Skeletal muscle satellite cell (primary cell): ENCODE measurements around the gene CYP4F8.
"Not testable (repeated sequence)": the region's sequence is repeated elsewhere in the genome, so short reads cannot be mapped to it uniquely, and the experiment has no call there.

ENCODE experiments used
- H3K27me3 ChIP-seq: 2 replicates; pipeline ENCODE4 v1.7.0; 2013; ENCODE audit warnings: low read length; ENCODE audit not compliant: control insufficient read depth, insufficient read depth
- H3K36me3 ChIP-seq: 2 replicates; pipeline ENCODE4 v1.7.0; 2013; ENCODE audit warnings: mild to moderate bottlenecking, control low read depth, low read length; ENCODE audit not compliant: insufficient read depth
- H3K4me1 ChIP-seq: 2 replicates; pipeline ENCODE4 v1.7.0; 2013; ENCODE audit warnings: low read length; ENCODE audit not compliant: control insufficient read depth, insufficient read depth
- H3K4me2 ChIP-seq: 2 replicates; pipeline ENCODE4 v1.7.0; 2013; ENCODE audit warnings: mild to moderate bottlenecking, low read length
- H3K4me3 ChIP-seq: 2 replicates; pipeline ENCODE4 v1.7.0; 2013; ENCODE audit warnings: low read length
- H3K9ac ChIP-seq: 2 replicates; pipeline ENCODE4 v1.7.0; 2013; ENCODE audit warnings: mild to moderate bottlenecking, low read depth, low read length, moderate library complexity
- H3K9me3 ChIP-seq: replicated peaks from 2 replicates; pipeline ENCODE4 v1.7.0; 2013; ENCODE audit warnings: mild to moderate bottlenecking, control low read depth, low read length

Gene CYP4F8

DNA sequence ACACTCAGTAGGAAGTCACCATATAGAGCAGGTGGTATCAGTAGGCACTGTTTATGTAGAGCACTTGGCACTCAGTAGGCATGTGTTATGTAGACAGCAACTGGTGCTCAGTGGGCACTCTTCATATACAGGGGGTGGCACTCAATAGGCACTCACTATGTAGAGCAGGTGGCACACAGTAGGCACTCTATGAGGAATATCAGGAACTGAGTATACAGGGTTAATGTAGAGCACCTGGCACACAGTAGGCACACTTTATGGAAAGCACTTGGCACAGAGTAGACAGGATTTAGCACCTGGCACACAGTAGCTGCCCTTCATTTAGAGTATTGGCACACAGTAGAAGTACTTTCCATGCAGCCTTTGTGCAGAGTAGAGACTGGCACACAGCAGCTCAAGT, 24.6 kb downstream of the CYP4F8 start:
- Histone ChIP-seq H3K9me3 (no peaks in the 10 kb centered on the region), H3K36me3 (no peaks in the 10 kb centered on the region), H3K4me3 (no peak overlapping the region), H3K9ac (no peak overlapping the region), H3K4me1 (no peaks in the 10 kb centered on the region), H3K4me2 (no peak overlapping the region), H3K27me3 (no peaks in the 10 kb centered on the region)

- no peaks in the 10 kb centered on the region for H3K4me1 ChIP-seq
- no peaks in the 10 kb centered on the region for H3K9me3 ChIP-seq
- no peaks in the 10 kb centered on the region for H3K27me3 ChIP-seq
- H3K36me3 ChIP-seq: no peaks in the 10 kb centered on the region
- no peak within 1 kb of the TSS for H3K4me2 ChIP-seq
- no peak within 1 kb of the TSS for H3K4me3 ChIP-seq
- no peak within 1 kb of the TSS for H3K9ac ChIP-seq
These were observed 25.4 kb downstream of the CYP4F8 start, which contains the start of gene CYP4F3 for GRCh38 chr19:15640294-15640903. Gene CYP4F3 (plus strand): TSS chr19:15640897. CDS start chr19:15641416, 519 bp downstream.

DNA sequence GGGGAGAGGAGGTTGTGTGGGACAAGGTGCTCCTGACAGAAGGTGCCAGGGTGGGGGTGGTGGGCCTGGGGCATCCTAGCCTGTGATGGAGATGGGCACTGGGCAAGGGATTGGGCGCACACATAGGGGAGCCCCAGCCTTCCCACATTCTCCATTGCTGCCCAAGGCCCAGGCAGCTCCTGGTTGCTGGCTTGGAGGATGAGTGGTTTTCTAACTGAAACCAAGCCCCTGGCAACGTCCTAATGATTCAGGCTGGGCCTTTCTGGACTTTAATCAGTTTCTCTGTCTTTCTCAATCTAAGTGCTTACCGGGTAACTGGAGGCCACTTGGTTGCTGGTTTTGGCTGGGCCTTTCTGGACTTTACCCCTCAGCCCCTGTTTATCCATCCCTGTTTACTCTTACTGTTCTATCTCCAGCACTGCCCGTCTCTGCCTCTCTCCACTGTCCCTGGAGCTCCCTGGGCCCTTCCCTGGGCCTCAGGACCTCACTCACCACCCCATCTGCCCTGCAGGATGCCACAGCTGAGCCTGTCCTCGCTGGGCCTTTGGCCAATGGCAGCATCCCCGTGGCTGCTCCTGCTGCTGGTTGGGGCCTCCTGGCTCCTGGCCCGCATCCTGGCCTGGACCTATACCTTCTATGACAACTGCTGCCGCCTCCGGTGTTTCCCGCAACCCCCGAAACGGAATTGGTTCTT, 26.0 kb downstream of the CYP4F8 start:
- Histone ChIP-seq H3K9ac (no peak overlapping the region), H3K9me3 (no peaks in the 10 kb centered on the region), H3K4me2 (no peak overlapping the region), H3K27me3 (no peaks in the 10 kb centered on the region), H3K4me1 (no peaks in the 10 kb centered on the region), H3K4me3 (no peak overlapping the region), H3K36me3 (no peaks in the 10 kb centered on the region)

GRCh38 chr19:15641901-15642491, 27.0 kb downstream of the CYP4F8 start:
- H3K4me3 ChIP-seq: no peak overlapping the region
- no peaks in the 10 kb centered on the region for H3K36me3 ChIP-seq
- no peaks in the 10 kb centered on the region for H3K9me3 ChIP-seq
- H3K27me3 ChIP-seq: no peaks in the 10 kb centered on the region
- H3K4me1 ChIP-seq: no peaks in the 10 kb centered on the region
- no peak overlapping the region for H3K4me2 ChIP-seq
- H3K9ac ChIP-seq: no peak overlapping the region

- Histone ChIP-seq H3K9ac (no peak overlapping the region), H3K4me2 (no peak overlapping the region), H3K36me3 (no peaks in the 10 kb centered on the region), H3K9me3 (no peaks in the 10 kb centered on the region), H3K4me3 (no peak overlapping the region), H3K27me3 (no peaks in the 10 kb centered on the region), H3K4me1 (no peaks in the 10 kb centered on the region)
These were observed 27.8 kb downstream of the CYP4F8 start for GRCh38 chr19:15642807-15643206.

- H3K4me2 ChIP-seq: no peak overlapping the region
- no peaks in the 10 kb centered on the region for H3K36me3 ChIP-seq
- no peak overlapping the region for H3K9ac ChIP-seq
- H3K27me3 ChIP-seq: no peaks in the 10 kb centered on the region
- H3K9me3 ChIP-seq: no peaks in the 10 kb centered on the region
- no peaks in the 10 kb centered on the region for H3K4me1 ChIP-seq
- H3K4me3 ChIP-seq: no peak overlapping the region
These were observed 28.4 kb downstream of the CYP4F8 start for GRCh38 chr19:15643387-15643786.

DNA sequence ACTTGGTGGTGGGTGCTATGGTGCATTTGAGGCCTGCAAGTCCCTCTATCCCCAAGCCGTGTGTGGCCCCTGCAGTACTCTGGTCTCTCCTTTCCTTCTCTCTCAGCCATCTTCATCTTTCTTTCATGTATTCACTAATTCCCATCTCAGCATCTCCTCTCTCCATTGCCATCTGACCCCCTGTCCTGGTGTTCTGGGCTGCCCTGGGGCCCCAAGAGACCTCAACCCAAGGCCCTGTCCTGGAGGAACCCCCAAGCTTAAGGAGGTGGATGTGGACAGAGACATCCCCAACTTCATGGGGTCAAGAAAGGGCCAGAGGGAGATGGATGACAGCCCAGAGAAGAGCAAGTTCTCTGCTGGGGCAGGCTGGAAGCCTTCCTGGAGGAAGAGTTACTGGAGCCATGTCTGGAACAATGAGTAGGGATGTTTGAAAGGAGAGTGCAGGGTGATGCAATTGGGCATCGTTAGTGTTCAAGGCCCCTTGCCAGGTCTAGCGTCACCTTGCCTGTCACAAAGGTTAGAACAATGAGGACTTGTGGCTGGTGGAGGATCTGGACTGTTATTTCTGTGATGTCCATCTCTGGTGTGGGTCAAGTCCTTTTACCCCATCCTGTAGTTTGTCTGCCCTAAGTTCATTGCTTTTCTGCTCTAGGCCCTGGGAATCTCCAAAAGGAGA, 29.2 kb downstream of the CYP4F8 start:
- Histone ChIP-seq H3K9me3 (no peaks in the 10 kb centered on the region), H3K4me2 (no peak overlapping the region), H3K27me3 (no peaks in the 10 kb centered on the region), H3K9ac (no peak overlapping the region), H3K4me1 (no peaks in the 10 kb centered on the region), H3K36me3 (no peaks in the 10 kb centered on the region), H3K4me3 (no peak overlapping the region)

- H3K27me3 ChIP-seq: no peaks in the 10 kb centered on the region
- no peak overlapping the region for H3K9ac ChIP-seq
- no peaks in the 10 kb centered on the region for H3K36me3 ChIP-seq
- no peaks in the 10 kb centered on the region for H3K9me3 ChIP-seq
- H3K4me1 ChIP-seq: no peaks in the 10 kb centered on the region
- H3K4me2 ChIP-seq: no peak overlapping the region
- H3K4me3 ChIP-seq: no peak overlapping the region
These were observed 29.8 kb downstream of the CYP4F8 start for GRCh38 chr19:15644816-15645215.

GRCh38 chr19:15649526-15649925, 34.5 kb downstream of the CYP4F8 start:
- Histone ChIP-seq H3K4me1 (no peaks in the 10 kb centered on the region), H3K27me3 (no peaks in the 10 kb centered on the region), H3K4me3 (no peak overlapping the region), H3K9me3 (peaks cover 2% of the 10 kb centered on the region), H3K9ac (no peak overlapping the region), H3K36me3 (no peaks in the 10 kb centered on the region), H3K4me2 (no peak overlapping the region)

DNA sequence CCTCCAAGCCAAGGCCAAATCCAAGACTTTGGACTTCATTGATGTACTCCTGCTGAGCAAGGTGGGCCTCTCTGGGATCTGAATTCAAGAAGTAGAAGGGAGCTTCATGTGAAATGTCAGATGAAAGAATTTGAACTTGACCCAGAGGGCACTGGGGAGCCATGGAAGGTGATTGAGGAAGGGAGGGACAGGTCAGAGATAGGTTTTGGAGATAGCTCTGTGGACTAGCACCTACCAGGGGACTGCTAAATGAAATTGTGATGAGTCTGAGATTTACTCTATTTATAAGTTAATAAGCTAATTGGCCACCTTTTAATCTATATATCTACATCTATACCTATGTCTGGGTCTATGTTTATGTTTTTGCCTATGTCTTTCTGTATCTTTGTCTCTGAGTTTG, 35.1 kb downstream of the CYP4F8 start:
- not testable (repeated sequence) for H3K9ac ChIP-seq, H3K4me3 ChIP-seq, H3K27me3 ChIP-seq, H3K4me2 ChIP-seq, H3K36me3 ChIP-seq, H3K4me1 ChIP-seq, H3K9me3 ChIP-seq

- H3K27me3 ChIP-seq: no peaks in the 10 kb centered on the region
- H3K9ac ChIP-seq: no peak overlapping the region
- no peak overlapping the region for H3K4me3 ChIP-seq
- peaks cover 2% of the 10 kb centered on the region for H3K9me3 ChIP-seq
- no peaks in the 10 kb centered on the region for H3K36me3 ChIP-seq
- no peaks in the 10 kb centered on the region for H3K4me1 ChIP-seq
- no peak overlapping the region for H3K4me2 ChIP-seq
These were observed 36.8 kb downstream of the CYP4F8 start for GRCh38 chr19:15651791-15652190.
